Suppressor macrophage treated with lipopolysaccharide for 1 hour (primary cell): ENCODE measurements around the gene PHF12.
"Not testable (repeated sequence)": the region's sequence is repeated elsewhere in the genome, so short reads cannot be mapped to it uniquely, and the experiment has no call there.

Experiments
- DNase-seq, 3 donors: peaks; one replicate each; pipeline ENCODE4 v3.0.0-alpha.2; 2020 to 2022

PHF12 gene

GRCh38 chr17:28953444-28954118, 2.3 kb upstream of the PHF12 start:
- DNase-seq, result peak; percentile 45 to 60 (median 52)

GRCh38 chr17:28951991-28952975, 965 bp upstream of the PHF12 start:
- DNase-seq, result peak; percentile 97 to 99 (median 99)

GRCh38 chr17:28950752-28951427, 428 bp downstream of the PHF12 start:
- DNase-seq, result no peak

GRCh38 chr17:28950017-28950751, 1.1 kb downstream of the PHF12 start:
- DNase-seq, result peak; percentile 52 to 74 (median 59)

GRCh38 chr17:28949185-28950016, 1.9 kb downstream of the PHF12 start:
- peak; percentile 77 to 84 (median 77) for DNase-seq

- DNase-seq, result no peak
Observed at GRCh38 chr17:28948873-28949184, 2.5 kb downstream of the PHF12 start.

- DNase-seq, result no peak
Observed at GRCh38 chr17:28948342-28948741, 3.0 kb downstream of the PHF12 start.

- DNase-seq, result no peak
Observed at GRCh38 chr17:28947639-28948038, 3.7 kb downstream of the PHF12 start.

- DNase-seq, result no peak
Observed at GRCh38 chr17:28946239-28946638, 5.1 kb downstream of the PHF12 start.

GRCh38 chr17:28944862-28945741, 6.2 kb downstream of the PHF12 start:
- no peak for DNase-seq

- no peak for DNase-seq
Observed at GRCh38 chr17:28944343-28944742, 7.0 kb downstream of the PHF12 start.

- no peak for DNase-seq
Observed at GRCh38 chr17:28942925-28943324, 8.4 kb downstream of the PHF12 start.

GRCh38 chr17:28941251-28941650, 10.1 kb downstream of the PHF12 start:
- no peak for DNase-seq

GRCh38 chr17:28940675-28941074, 10.6 kb downstream of the PHF12 start:
- DNase-seq, result no peak

- peak in 2 of 3 donors; percentile 24 to 29 for DNase-seq
Observed at GRCh38 chr17:28940142-28940541, 11.2 kb downstream of the PHF12 start.

- DNase-seq, result no peak
Observed at GRCh38 chr17:28938552-28938951, 12.8 kb downstream of the PHF12 start.

- peak; percentile 57 to 78 (median 74) for DNase-seq
Observed at GRCh38 chr17:28937044-28937729, 14.1 kb downstream of the PHF12 start.

- DNase-seq, result no peak
Observed at GRCh38 chr17:28935744-28936460, 15.4 kb downstream of the PHF12 start.

- not testable (repeated sequence) for DNase-seq
Observed at GRCh38 chr17:28934508-28934907, 16.8 kb downstream of the PHF12 start.
